Measurements from ENCODE around the gene SLC25A22.

GRCh38 chr11:843086-843734, 45.1 kb upstream of the SLC25A22 start:
- TF ChIP-seq POLR2A (conservative IDR thresholded peaks at IDR 0.05) (no peak), EP300 (IDR thresholded peaks at IDR 0.05; ENCODE audit: low read length) (no peak)
- TF ChIP-seq, protein P1, sequence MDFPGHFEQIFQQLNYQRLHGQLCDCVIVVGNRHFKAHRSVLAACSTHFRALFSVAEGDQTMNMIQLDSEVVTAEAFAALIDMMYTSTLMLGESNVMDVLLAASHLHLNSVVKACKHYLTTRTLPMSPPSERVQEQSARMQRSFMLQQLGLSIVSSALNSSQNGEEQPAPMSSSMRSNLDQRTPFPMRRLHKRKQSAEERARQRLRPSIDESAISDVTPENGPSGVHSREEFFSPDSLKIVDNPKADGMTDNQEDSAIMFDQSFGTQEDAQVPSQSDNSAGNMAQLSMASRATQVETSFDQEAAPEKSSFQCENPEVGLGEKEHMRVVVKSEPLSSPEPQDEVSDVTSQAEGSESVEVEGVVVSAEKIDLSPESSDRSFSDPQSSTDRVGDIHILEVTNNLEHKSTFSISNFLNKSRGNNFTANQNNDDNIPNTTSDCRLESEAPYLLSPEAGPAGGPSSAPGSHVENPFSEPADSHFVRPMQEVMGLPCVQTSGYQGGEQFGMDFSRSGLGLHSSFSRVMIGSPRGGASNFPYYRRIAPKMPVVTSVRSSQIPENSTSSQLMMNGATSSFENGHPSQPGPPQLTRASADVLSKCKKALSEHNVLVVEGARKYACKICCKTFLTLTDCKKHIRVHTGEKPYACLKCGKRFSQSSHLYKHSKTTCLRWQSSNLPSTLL (IDR thresholded peaks at IDR 0.05): no peak

Data from K562 (cell line).